Neural cell (in vitro differentiated cells): Measurements from ENCODE around the gene MRPS24.

Experiments
- EP300 ChIP-seq: fragments of 450-650 bp; conservative IDR thresholded peaks from 2 replicates; pipeline ENCODE4 v1.6.1; 2014; ENCODE audit warnings: antibody characterized with exemption, mild to moderate bottlenecking, moderate library complexity; ENCODE audit not compliant: poor library complexity, severe bottlenecking
- EZH2 ChIP-seq: fragments of 200-600, 300-800 bp; shearing (Covaris generic), sonication (generic); IDR thresholded peaks from 2 replicates; pipeline ENCODE4 v1.6.1; 2014; ENCODE audit warnings: antibody characterized with exemption, low read length, borderline replicate concordance, mild to moderate bottlenecking; ENCODE audit not compliant: insufficient read depth, poor library complexity, severe bottlenecking
- POLR2AphosphoS5 ChIP-seq: IDR thresholded peaks from 2 replicates; pipeline ENCODE4 v1.6.1; 2012
- RAD21 ChIP-seq: fragments of 450-650 bp; conservative IDR thresholded peaks from 2 replicates; pipeline ENCODE4 v1.6.1; 2014; ENCODE audit warnings: antibody characterized with exemption, mild to moderate bottlenecking, moderate library complexity
- TAF1 ChIP-seq: IDR thresholded peaks from 2 replicates; pipeline ENCODE4 v1.6.1; 2012; ENCODE audit warnings: low read depth
- TF ChIP-seq, protein P1 (sequence below): fragments of 450-650 bp; IDR thresholded peaks from 2 replicates; pipeline ENCODE4 v1.5.1; 2014; ENCODE audit warnings: antibody characterized with exemption, mild to moderate bottlenecking, moderate library complexity; ENCODE audit not compliant: poor library complexity, severe bottlenecking
- TF ChIP-seq, protein P2 (sequence below): IDR thresholded peaks from 2 replicates; pipeline ENCODE4 v1.6.1; 2012; ENCODE audit warnings: borderline replicate concordance

DNA sequence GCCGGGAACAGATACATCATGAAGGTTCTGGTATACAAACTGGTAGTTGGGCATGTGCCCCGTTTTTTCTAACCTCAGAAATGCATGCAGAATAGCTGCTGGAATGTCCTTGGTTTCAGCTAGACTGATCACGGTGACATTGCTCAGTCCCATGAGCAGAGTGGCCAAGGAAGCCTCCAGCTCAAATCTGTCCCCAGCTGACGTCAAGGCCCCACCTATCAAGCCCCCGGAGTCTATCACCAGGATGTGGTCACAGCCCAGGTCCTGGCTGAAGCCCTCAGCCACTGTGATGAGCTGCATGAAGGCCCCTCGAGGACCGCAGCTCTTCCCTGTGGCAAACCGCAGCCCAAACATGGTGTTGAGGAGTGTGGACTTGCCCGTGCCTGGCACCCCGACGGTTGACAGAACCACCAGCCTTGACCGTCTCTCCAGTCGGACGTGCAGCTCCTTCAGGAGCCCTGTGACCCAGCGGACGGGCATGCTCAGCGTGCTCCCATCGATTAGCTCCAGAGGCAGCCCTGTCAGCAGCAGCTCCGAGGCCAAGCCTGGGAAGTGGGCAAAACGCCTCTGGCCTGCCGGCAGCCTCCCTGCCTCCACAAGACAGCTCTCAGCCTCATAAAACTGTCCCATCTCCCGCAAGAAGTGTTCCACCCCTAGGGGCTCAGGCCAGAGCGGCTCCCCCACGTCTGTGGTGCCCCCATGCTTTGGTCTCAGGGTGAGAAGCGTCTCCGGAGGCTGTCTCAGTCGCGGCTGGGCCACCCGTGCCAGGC is 7.8 kb upstream of the MRPS24 start:
- TF ChIP-seq, protein P1, sequence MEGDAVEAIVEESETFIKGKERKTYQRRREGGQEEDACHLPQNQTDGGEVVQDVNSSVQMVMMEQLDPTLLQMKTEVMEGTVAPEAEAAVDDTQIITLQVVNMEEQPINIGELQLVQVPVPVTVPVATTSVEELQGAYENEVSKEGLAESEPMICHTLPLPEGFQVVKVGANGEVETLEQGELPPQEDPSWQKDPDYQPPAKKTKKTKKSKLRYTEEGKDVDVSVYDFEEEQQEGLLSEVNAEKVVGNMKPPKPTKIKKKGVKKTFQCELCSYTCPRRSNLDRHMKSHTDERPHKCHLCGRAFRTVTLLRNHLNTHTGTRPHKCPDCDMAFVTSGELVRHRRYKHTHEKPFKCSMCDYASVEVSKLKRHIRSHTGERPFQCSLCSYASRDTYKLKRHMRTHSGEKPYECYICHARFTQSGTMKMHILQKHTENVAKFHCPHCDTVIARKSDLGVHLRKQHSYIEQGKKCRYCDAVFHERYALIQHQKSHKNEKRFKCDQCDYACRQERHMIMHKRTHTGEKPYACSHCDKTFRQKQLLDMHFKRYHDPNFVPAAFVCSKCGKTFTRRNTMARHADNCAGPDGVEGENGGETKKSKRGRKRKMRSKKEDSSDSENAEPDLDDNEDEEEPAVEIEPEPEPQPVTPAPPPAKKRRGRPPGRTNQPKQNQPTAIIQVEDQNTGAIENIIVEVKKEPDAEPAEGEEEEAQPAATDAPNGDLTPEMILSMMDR = no peak
- no peak for TF ChIP-seq EZH2
- TF ChIP-seq, protein P2, sequence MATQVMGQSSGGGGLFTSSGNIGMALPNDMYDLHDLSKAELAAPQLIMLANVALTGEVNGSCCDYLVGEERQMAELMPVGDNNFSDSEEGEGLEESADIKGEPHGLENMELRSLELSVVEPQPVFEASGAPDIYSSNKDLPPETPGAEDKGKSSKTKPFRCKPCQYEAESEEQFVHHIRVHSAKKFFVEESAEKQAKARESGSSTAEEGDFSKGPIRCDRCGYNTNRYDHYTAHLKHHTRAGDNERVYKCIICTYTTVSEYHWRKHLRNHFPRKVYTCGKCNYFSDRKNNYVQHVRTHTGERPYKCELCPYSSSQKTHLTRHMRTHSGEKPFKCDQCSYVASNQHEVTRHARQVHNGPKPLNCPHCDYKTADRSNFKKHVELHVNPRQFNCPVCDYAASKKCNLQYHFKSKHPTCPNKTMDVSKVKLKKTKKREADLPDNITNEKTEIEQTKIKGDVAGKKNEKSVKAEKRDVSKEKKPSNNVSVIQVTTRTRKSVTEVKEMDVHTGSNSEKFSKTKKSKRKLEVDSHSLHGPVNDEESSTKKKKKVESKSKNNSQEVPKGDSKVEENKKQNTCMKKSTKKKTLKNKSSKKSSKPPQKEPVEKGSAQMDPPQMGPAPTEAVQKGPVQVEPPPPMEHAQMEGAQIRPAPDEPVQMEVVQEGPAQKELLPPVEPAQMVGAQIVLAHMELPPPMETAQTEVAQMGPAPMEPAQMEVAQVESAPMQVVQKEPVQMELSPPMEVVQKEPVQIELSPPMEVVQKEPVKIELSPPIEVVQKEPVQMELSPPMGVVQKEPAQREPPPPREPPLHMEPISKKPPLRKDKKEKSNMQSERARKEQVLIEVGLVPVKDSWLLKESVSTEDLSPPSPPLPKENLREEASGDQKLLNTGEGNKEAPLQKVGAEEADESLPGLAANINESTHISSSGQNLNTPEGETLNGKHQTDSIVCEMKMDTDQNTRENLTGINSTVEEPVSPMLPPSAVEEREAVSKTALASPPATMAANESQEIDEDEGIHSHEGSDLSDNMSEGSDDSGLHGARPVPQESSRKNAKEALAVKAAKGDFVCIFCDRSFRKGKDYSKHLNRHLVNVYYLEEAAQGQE = no peak
- no peak for TF ChIP-seq TAF1
- no peak for TF ChIP-seq EP300
- TF ChIP-seq RAD21 = no peak
- TF ChIP-seq POLR2AphosphoS5 = no peak
